Measurements from ENCODE around the gene TTC38.

Gene TTC38

GRCh38 chr22:46239261-46240048 lies 28.4 kb upstream of the TTC38 start:
- H3K79me2 ChIP-seq: no peaks in the 10 kb centered on the region
- H3K4me3 ChIP-seq (ENCODE audit: low read depth, low read length): no peak overlapping the region
- H2AFZ ChIP-seq: no peak overlapping the region
- no peak overlapping the region for H3K9ac ChIP-seq
- no peaks in the 10 kb centered on the region for H3K9me3 ChIP-seq (ENCODE audit: control insufficient read depth, low read length)
- H3K27ac ChIP-seq: no peak overlapping the region
- no peaks in the 10 kb centered on the region for H3K27me3 ChIP-seq (ENCODE audit: control insufficient read depth, insufficient read depth, low read length)
- no peaks in the 10 kb centered on the region for H3K36me3 ChIP-seq (ENCODE audit: control insufficient read depth, insufficient read depth, low read length)
- no peak overlapping the region for H3K4me2 ChIP-seq (ENCODE audit: low read length)
- TF ChIP-seq CTCF (IDR thresholded peaks at IDR 0.05): no peak
- no peaks in the 10 kb centered on the region for H3K4me1 ChIP-seq

- no peaks in the 10 kb centered on the region for H3K36me3 ChIP-seq (ENCODE audit: control insufficient read depth, insufficient read depth, low read length)
- H3K9me3 ChIP-seq (ENCODE audit: control insufficient read depth, low read length): no peaks in the 10 kb centered on the region
- H3K9ac ChIP-seq: no peak overlapping the region
- no peak for TF ChIP-seq CTCF (IDR thresholded peaks at IDR 0.05)
- no peak overlapping the region for H3K4me2 ChIP-seq (ENCODE audit: low read length)
- H3K79me2 ChIP-seq: no peaks in the 10 kb centered on the region
- no peak overlapping the region for H2AFZ ChIP-seq
- H3K27ac ChIP-seq: no peak overlapping the region
- no peaks in the 10 kb centered on the region for H3K27me3 ChIP-seq (ENCODE audit: control insufficient read depth, insufficient read depth, low read length)
- no peak overlapping the region for H3K4me3 ChIP-seq (ENCODE audit: low read depth, low read length)
- no peaks in the 10 kb centered on the region for H3K4me1 ChIP-seq
These were observed 27.7 kb upstream of the TTC38 start for GRCh38 chr22:46240073-46240472.

- H3K36me3 ChIP-seq (ENCODE audit: control insufficient read depth, insufficient read depth, low read length): no peaks in the 10 kb centered on the region
These were observed 27.3 kb upstream of the TTC38 start for GRCh38 chr22:46240506-46240905.

GRCh38 chr22:46240907-46241306 lies 26.9 kb upstream of the TTC38 start:
- no peaks in the 10 kb centered on the region for H3K4me1 ChIP-seq
- H3K9ac ChIP-seq: no peak overlapping the region
- H3K79me2 ChIP-seq: no peaks in the 10 kb centered on the region
- no peak overlapping the region for H3K4me2 ChIP-seq (ENCODE audit: low read length)
- H3K36me3 ChIP-seq (ENCODE audit: control insufficient read depth, insufficient read depth, low read length): no peaks in the 10 kb centered on the region
- no peaks in the 10 kb centered on the region for H3K9me3 ChIP-seq (ENCODE audit: control insufficient read depth, low read length)
- TF ChIP-seq CTCF (IDR thresholded peaks at IDR 0.05): no peak
- H3K4me3 ChIP-seq (ENCODE audit: low read depth, low read length): no peak overlapping the region
- H3K27me3 ChIP-seq (ENCODE audit: control insufficient read depth, insufficient read depth, low read length): no peaks in the 10 kb centered on the region
- no peak overlapping the region for H2AFZ ChIP-seq
- H3K27ac ChIP-seq: no peak overlapping the region

More at GRCh38 chr22:46240506-46240905, 27.3 kb upstream of the TTC38 start:
- Histone ChIP-seq H3K4me2 (ENCODE audit: low read length) (no peak overlapping the region), H3K9ac (no peak overlapping the region), H3K27me3 (ENCODE audit: control insufficient read depth, insufficient read depth, low read length) (no peaks in the 10 kb centered on the region), H3K79me2 (no peaks in the 10 kb centered on the region), H3K4me3 (ENCODE audit: low read depth, low read length) (no peak overlapping the region), H2AFZ (no peak overlapping the region), H3K27ac (no peak overlapping the region), H3K4me1 (no peaks in the 10 kb centered on the region), H3K9me3 (ENCODE audit: control insufficient read depth, low read length) (no peaks in the 10 kb centered on the region)
- TF ChIP-seq CTCF (IDR thresholded peaks at IDR 0.05): no peak

Data from parathyroid adenoma (tissue), 2 donors.